GM18502 (cell line): ENCODE measurements around the gene CHMP3.
"Not testable (repeated sequence)": the region's sequence is repeated elsewhere in the genome, so short reads cannot be mapped to it uniquely, and the experiment has no call there.

Source experiments
- ATAC-seq: cut with Tn5 transposase; IDR thresholded peaks from one replicate; pipeline ENCODE4 v1.9.1; 2021; ENCODE audit warnings: mild to moderate bottlenecking; ENCODE audit not compliant: unreplicated experiment, poor library complexity

Gene CHMP3

DNA sequence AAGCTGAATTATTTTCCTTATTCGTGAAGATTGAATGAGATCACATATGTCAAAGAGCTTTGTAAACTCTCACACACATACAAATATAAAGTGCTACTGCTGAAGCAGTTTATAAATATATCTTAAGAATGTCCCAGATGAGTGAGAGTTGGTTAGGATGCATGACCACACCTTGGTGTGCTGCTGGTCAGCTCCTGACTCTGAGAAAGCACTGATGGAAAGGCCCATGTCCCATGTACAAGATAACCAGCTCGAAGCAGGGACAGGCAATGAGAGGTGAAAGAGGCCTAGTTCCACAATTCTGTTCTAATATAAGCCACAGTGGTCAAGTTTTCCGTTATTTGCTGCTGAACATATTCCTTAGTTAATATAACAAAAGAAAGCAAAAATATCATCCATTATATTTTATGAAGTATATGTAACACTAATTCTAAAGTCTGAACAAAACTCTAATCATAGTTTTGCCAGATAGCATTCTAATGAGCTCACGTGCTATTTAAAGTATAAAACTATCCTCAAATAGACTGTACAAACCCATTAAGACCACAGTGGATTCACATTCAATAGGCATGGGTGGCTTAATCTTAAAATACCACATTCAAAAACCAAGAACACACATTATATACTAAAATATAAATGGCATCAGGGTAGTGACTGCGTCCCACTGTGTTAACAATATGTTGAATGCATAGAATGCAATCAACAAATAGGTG, 49.1 kb downstream of the CHMP3 start:
- no peak for ATAC-seq

DNA sequence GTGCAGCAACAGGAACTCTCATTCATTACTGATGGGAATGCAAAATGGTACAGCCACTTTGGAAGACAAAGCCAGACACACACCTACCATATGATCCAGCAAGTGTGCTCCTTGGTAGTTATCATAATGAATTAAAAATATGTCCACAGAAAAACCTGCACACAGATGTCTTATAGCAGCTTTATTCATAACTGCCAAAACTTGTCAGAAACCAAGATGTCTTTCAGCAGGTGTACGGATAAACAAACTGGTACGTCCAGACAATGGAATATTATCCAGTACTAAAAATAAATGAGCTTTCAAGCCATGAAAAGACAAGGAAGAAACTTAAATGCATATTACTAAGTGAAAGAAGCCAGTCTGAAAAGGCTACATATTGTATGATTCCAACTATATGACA, 50.4 kb downstream of the CHMP3 start:
- ATAC-seq: no peak

DNA sequence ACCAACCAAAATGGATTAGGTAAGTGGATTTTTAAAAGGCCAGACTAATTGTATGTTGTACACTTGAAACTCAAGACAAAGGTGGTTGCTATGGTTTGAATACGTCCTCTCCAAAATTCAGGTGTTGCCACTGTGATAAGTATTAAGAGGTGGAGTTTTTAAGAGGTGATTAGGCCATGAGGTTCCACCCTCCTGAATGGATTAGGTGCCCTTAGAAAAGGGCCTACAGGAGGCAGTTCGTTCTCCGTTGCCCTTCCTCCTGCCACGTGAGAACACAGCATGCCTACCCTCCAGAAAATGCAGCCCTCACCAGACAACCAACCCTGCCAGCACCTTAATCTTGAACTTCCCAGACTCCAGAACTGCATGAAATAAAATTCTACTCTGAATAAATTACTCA, 51.2 kb downstream of the CHMP3 start:
- no peak for ATAC-seq

DNA sequence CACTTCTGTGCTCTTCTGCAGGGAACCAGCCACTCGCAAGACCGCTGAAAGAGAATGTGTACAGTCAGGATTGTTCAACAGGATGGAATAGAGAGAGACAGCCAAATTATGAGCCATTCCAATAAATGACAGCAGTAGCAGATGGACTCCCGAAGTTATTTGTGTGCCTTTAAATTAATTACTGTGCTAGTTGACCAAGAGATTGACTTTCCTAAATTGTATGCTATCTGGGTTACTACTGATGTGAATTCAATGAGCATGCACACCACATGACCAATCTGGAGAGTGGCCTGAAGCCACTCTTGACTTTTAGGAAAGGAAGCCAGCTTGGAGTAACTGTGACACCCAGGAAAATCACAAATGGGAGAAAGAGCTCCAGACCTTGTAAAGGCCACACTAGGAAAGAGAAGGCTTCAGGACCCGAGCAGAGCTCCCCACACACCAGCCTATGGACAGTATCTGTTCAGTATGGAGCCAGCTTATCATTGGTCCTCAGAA, 52.8 kb downstream of the CHMP3 start:
- no peak for ATAC-seq

DNA sequence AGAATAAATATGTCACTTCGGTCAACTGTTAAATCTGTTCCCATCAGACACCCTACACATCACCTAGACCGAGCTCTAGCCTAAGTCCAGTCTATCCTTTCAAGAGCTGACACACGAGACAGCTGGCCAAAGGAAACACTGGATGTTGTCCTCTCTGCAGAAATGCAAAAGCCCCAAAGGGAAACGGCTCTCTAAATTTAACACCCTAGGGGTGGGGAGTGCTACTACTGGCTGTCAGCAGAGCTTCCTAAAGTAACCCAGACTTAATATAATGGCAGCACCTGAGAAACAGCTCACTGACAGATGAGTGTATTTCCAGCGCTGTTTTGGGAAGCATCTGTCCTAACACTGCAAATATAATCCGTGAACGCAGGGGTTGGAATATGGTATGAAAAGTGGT, 55.6 kb downstream of the CHMP3 start:
- ATAC-seq: no peak

DNA sequence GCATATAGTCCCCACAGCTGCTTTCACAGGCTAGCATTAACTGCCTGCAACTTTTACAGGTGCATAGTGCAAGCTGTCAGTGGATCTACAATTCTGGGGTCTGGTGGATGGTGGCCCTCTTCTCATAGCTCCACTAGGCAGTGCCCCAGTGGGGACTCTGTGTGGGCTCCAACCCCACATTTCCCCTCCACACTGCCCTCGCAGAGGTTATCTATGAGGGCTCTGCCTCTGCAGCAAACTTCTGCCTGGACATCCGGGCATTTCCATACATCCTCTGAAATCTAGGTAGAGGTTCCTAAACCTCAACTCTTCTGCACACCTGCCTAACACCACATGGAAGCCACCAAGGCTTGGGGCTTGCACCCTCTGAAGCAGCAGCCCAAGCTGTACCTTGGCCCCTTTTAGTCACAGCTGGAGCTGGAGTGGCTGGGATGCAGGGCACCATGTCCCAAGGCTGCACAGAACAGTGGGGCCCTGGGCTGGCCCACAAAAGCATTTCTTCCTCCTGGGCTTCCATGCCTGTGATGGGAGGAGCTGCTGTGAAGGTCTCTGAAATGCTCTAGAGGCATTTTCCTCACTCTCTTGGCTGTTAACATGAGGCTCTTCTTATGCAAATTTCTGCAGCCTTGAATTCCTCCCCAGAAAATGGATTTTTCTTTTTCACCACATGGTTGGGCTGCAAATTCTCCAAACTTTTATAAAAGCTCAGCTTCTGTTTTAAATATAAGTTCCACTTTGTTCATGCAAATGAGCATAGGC, 62.7 kb downstream of the CHMP3 start:
- ATAC-seq: no peak

DNA sequence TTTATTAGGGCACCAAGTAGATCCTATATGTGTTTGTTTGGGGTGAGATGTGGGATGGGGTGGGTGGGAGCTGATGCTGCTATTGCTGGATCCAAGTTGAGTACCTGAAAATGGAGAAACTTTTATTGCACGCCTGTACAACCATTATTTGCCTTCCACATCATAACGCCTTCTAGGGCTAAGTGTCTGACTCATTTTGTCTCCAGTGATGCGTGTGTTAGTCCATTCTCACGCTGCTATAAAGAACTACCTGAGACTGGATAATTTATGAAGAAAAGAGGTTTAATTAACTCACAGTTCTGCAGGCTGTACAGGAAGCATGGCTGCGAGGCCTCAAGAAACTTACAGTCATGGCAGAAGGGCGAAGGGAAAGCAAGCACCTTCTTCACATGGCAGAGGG, 63.9 kb downstream of the CHMP3 start:
- no peak for ATAC-seq

DNA sequence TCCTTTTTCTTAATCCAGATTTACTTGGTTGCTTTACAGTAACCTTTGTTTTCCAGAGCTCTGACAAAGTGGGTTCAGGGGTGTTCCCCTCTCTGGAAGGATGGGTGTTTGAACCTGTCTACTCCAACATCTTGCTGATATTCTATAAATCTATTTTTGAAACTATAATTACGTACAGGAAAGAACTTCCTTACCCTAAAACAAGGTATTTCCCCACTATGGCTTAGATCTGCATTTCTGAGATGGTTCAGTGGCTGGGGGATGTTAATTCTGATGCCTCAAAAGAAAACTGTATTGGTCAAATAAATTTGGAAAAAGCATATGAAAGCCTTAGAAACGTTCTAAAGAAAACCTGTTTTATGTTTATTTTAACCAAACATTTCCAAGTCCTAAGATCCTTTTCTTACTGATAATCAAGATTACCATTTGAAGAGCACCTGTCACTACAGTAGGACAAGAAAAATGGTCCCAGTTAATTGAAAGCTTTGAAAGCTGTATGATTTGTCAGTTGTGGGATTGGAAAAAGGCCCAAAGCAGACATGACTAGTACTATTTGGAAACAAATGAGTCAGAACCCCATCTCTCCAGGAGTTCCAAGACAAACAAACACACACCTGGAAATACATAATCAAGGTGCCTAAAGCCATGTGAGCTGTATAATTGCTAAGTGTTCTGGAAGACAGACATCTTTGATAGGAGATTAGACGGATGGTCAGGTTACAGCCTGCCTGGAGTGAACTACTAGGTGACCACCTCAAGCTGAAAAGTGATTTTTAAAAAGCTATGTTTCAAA, 64.6 kb downstream of the CHMP3 start:
- no peak for ATAC-seq

DNA sequence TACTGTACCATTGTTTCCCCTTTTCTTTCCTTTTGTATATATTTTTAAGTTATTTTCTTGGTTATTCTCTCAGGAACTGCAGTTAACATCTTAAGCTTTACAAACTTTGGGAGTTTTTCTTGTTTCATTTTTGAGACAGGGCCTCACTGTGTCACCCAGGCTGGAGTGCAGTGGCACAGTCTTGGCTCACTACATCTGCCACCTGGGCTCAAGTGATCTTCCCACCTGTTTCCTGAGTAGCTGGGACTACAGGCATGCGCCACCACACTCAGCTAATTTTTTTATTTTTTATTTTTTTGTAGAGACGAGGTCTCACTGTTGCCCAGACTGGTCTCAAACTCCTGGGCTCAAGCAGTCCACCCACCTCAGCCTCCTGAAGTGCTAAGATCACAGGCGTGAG, 66.9 kb downstream of the CHMP3 start:
- ATAC-seq: not testable (repeated sequence)

DNA sequence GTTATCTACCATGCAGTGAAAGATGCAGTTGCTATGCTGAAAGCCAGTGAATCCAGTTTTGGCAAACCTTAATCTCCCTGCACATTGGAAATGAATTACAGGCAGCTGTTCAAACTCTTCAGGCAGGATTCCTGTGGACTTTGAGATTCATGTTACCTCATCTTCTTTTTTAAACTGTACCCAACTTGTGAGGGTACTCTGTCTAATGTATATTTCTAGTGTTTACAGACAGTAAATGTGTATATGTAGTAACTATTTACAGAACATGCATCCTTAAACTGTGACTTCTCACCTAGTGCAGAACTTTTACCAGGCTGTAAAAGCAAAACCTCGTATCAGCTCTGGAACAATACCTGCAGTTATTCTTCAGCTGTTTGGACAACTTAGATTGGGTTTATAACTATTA, 71.2 kb downstream of the CHMP3 start:
- ATAC-seq: no peak

DNA sequence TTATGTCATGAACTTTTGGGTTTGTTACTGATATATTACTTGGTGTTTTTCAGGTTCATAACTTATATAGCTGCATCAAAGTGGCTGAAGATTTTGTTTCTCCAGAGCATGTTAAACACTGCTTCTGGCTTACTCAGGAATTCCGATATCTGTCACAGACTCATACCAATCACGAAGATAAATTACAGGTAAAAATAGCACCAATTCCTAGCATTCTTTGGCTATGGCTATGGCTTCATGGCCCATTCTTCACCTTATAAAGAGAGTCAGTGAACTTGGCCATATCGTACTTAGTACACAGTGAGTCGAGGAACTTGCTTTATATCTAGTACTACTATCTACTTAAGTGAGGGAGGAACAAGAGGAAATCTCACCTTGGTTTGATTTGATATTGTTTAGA, 72.2 kb downstream of the CHMP3 start:
- no peak for ATAC-seq

DNA sequence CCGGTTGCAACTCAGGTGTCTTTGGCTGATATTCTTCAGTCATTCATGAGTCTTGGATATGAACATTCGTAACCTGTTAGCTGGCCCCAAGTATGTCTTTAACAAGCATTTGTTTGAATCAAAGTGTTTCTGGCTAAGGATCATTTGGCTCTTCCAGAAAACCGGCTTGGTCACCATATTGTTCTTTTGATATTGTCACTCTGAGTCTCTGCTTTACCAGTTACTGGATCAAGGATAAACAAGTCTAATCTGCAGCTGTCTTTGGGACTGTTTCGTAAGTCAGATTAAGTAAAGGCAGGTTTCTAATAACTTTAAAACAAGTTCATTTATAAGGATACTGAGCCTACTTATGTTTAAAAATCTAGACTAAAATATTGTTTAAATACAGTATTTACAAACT, 73.0 kb downstream of the CHMP3 start:
- no peak for ATAC-seq

DNA sequence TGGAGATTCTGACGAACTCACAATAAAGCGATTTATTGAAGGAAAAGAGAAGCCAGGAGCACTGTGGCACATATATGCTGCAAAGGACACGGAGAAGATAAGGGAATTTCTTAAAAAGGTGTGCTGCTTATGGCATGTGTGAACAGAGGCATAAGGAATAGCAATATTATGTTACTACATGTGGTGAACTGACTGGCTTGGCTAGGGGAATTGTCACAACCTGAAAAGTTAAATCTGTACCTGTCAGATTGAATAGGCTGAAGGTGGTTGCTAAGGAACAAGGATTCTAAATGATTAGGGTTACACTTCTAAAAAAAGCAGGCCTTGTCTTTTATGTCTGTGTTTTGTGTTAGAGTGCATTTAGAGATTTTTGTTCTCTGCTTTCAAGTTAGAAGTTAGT, 73.7 kb downstream of the CHMP3 start:
- no peak for ATAC-seq

DNA sequence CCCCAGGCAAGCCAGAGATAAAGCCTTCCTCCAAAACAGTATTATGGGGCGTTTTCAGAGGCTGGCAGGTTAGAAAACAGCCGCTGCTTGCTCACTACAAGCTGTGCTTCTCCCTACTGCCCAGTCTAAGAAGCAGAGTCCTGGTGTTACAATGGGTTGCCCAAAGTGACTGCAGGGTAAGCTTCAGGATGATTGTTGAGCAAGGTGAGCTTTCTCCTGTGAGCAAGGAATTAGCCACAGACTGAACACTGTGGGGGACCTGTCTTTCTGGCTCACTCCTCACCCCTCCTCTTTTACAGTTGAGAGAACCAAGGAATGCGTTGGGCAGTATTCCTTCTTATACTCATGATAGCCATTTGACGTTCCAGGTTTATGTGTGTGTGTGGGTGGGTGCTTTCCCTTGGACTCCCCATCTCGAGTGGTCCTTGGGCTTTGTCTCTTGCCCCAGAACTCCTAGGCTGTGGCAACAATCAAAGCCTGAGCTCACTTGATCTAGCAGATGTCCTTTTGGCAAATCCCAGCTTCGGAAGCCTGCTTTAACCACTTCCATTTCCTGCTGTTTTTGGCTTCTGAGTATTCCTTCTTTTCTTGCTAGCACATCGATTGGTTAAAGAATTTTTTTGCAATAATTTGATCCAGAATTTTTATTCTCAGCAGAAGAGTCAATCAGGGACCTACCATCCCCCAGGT, 74.5 kb downstream of the CHMP3 start:
- ATAC-seq: no peak

DNA sequence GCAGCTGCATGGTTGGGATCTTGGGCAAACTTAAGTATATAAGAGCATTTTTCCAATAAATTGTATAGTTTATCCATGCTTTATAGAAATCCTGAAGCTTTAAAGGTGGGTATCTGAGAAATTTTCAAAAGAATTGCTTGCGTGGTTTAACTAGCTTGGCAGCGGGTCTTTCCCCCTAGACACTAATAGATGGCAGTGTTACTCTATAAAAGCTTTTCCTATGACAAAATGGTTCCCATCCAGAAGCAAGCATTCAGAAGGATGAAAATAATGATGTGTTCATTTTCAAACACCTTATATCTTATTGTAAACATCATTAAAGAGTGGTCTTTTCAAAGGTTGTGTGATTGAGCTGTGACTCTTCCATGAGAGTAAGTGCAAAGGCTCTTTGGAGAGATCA, 76.2 kb downstream of the CHMP3 start:
- no peak for ATAC-seq

DNA sequence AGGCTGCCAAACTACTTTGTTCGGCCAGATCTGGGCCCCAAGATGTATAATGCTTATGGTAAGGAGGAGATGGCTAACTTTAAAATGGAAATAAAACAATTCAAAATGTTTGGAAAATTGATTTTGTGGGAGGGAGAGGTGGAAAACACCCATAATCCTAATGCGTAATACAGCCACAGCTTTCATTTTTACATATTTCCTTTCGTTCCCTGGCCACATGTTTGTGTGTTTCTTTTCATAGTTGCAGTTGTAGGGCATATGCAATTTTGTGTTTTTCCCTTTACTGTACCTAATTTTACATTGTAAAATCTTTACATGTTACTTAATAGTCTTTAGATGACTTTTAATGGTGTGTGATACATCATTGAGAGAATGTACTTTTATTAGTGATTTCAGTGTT, 77.4 kb downstream of the CHMP3 start:
- ATAC-seq: no peak

DNA sequence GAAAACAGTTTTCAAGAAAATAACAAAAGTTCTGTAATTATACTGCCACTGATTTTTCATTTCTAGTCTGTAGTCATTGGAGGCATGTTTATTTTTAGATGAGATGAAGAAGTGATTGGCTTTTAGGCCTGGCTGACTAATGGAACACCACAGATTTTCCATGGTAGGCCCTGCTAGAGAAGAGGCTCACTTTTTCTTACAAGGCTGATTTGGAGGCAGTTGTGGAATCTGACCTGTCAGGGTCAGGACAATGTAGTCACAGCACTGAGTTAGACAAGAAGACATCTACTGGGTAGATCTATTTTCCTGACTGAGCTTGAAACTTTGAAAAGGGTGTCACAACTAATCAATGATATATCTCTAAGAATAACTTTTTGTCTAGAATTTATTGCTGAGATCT, 78.1 kb downstream of the CHMP3 start:
- no peak for ATAC-seq

DNA sequence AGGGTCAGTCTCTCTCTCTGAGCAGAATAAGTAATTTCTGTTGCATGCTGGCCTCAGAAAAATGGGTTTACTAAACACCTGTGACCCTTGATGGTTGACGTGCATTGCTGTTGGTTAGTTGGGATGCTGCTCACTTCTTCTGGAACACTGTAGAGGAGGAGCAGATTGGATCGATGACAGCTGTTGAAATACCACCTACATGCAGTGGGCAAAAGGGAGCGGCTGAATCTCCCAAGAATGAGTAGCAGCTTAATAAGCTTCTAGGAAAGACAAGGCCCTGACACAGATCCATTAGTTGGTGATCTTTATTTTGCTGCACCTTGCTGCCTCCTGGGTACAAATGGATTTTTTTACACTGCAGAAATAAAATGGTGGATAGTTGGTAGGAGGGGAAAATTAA, 78.9 kb downstream of the CHMP3 start:
- no peak for ATAC-seq

DNA sequence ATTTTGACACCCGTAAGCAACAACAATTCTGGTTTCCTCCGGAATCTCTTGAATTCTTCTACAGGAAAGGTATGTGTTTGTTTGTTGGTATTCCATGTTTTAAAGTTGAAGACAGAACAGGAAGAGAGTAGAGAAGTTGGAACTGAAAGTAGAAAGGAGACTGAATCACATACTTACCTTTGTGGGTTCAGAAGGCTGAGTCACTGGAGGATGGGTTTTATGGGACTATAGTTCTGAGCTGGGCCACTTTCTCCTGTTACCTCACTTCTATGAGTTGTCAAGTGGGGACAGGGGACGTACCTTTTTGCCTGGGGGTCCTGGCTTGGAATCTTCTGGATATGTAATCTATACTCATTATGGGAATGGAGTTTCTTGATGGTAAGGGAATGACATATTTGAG, 81.2 kb downstream of the CHMP3 start:
- no peak for ATAC-seq

DNA sequence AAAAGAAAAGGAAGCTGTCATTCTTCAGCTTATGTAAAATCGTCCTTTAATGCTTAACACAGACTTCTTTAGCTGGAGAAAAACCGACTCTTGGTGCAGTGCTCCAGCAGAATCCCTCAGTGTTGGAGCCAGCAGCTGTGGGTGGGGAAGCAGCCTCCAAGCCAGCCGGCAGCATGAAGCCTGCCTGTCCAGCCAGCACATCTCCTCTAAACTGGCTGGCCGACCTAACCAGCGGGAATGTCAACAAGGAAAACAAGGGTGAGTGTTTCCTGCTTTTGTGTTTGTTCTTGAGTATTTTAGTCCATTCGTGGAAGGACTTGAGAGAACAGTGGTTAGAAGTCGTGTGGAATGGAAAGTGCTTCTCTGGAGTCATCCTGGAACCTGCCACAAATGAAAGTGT, 83.1 kb downstream of the CHMP3 start:
- ATAC-seq: no peak

DNA sequence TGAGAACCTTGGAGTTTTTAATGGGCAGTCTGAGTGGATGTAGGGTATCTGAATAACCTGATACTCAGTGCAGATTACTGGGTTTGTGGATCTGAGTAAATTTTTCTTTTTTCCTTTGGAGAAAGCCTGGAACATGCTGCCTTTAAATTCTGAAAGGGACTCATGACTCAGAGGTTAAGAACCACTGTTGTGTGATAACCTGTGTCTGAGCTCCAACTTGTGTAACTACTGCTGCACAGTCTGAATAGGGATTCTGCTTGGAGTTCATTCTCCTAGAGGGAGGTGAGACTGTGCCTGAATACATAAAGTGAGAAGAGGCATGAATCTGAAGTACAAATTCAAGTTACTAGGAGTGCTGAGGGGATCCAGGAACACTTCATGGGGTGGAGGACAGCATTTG, 85.9 kb downstream of the CHMP3 start:
- ATAC-seq: no peak
